Cardiac fibroblast (primary cell): Measurements from ENCODE around the gene SCUBE1.

Experiments used
- DNase-seq, 2 donors: peaks; one replicate each; pipeline versions ENCODE4 v3.0.0 to v3.0.0-alpha.2; 2010; ENCODE audit warnings: low read depth in 2 of 2
- H3K4me3 ChIP-seq, 2 donors: replicated peaks in 1 of 2; 1 replicate in 1 of 2; 2 replicates in 1 of 2; pipeline ENCODE4 v1.5.1; 2011; ENCODE audit warnings: low read depth in 2 of 2, low read length in 2 of 2, mild to moderate bottlenecking in 2 of 2, moderate library complexity in 1 of 2
- TF ChIP-seq, protein P1 (sequence below): IDR thresholded peaks from one replicate; pipeline ENCODE4 v1.5.1; 2011; ENCODE audit warnings: low read depth, mild to moderate bottlenecking, low read length, inconsistent platforms

The SCUBE1 gene

DNA sequence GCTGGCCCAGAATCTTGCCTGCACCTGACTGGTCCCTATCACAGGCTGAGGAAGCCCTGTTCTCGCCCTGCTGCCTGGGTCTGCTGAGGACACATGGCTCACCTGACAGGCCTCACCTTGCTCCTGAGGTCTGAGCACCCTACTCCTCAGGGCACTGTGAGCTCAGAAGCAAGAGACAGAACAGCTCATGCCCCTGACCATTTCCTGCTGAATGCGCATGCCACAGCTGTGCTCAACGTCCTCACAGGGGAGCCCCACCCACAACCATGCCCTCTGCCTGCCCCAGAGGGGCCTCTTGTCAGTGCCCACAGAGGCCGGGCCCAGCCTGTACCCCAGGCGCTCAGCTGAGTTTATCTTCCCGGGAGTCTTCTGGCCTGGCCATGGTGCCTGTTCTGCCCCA lies 194.6 kb downstream of the SCUBE1 start:
- DNase-seq = no peak
- H3K4me3 ChIP-seq = no peak overlapping the region
- TF ChIP-seq, protein P1, sequence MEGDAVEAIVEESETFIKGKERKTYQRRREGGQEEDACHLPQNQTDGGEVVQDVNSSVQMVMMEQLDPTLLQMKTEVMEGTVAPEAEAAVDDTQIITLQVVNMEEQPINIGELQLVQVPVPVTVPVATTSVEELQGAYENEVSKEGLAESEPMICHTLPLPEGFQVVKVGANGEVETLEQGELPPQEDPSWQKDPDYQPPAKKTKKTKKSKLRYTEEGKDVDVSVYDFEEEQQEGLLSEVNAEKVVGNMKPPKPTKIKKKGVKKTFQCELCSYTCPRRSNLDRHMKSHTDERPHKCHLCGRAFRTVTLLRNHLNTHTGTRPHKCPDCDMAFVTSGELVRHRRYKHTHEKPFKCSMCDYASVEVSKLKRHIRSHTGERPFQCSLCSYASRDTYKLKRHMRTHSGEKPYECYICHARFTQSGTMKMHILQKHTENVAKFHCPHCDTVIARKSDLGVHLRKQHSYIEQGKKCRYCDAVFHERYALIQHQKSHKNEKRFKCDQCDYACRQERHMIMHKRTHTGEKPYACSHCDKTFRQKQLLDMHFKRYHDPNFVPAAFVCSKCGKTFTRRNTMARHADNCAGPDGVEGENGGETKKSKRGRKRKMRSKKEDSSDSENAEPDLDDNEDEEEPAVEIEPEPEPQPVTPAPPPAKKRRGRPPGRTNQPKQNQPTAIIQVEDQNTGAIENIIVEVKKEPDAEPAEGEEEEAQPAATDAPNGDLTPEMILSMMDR = no peak

DNA sequence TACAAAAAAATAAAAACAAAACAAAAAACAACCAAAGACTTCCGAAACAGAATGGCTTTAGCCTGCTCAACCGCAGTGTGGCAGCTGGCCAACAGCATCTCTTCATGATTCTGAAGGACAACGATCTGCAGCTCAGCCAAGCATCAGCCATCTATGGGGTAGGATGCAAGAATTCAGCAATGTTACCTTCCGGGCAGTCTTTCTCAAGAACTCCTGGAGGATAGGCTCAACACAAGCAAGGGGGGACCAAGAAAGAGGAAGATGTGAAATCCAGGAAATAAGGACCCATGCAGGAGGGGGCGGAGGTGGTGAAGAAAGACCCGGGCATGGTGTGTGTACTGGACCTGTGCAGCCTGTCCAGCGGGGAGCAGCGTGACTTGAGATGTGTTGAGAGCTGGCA lies 195.4 kb downstream of the SCUBE1 start:
- no peak for DNase-seq
- TF ChIP-seq, protein P1 = no peak
- H3K4me3 ChIP-seq = no peak overlapping the region
